IPS-NIHi11 (cell line): ENCODE results near the gene IGFL4.

Source experiments
- DNase-seq: peaks from one replicate; pipeline ENCODE4 v3.0.0; 2012; ENCODE audit warnings: mixed read lengths, low spot score

Gene IGFL4

DNA sequence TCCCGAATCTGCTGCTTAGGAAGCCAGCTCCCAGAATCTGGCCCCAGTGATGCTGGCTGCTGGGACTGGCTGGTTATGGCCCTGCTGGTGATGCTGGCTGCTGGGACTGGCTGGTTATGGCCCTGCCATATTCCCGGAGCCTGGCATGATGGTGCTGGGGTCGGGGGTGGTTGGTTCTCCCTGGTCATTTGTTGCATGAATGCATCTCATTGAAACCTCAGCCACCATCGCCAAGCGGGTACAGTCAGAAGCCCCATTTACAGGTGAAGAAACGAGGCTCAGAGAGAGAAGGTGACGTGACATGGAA is 20.0 kb downstream of the IGFL4 start:
- DNase-seq, result no peak

DNA sequence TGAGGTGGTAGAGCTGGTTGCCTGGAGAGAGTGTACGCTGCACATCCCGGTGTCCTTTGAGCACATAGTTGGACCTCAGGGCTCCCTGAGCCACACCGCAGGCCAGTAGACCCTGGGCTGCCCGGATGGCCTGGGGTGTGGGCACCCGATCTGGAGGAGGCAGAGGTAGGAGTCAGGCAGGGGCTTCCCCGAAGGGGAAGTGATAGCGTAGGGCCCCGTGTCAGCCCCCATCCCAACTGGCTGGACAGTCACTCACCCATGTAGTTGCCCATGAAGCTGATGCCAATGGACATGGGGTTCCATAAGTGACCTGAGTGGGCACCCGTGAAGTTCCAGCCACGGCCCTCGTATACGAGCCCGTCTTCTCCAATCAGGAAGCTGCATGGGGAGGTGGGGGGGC is 21.5 kb downstream of the IGFL4 start:
- no peak for DNase-seq

DNA sequence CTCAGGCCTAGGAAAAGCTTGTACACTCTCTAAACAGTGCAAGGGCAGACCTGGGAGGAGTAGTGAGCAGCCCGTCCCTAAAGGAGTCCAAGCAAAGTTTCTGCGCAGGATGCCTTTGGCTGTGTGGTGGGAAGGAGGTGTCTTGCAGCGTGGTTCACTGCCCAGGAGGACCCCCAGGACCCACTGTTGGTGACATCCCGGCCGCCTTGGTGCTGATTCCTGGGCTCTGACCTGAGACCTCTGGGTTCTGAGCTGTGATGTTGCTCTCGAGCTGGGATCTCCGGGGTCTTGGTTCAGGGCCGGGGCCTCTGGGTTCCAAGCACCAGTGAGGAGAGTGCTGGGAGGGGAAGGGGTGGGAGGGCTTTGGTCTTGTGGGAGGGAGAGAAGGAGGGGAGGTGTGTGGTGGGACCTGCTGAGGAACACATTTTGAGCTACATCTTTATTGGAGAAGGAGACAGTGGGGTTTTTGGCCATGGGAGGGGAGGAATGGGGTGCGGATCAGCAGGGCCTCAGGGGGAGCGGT is 22.0 kb downstream of the IGFL4 start:
- DNase-seq, result no peak

DNA sequence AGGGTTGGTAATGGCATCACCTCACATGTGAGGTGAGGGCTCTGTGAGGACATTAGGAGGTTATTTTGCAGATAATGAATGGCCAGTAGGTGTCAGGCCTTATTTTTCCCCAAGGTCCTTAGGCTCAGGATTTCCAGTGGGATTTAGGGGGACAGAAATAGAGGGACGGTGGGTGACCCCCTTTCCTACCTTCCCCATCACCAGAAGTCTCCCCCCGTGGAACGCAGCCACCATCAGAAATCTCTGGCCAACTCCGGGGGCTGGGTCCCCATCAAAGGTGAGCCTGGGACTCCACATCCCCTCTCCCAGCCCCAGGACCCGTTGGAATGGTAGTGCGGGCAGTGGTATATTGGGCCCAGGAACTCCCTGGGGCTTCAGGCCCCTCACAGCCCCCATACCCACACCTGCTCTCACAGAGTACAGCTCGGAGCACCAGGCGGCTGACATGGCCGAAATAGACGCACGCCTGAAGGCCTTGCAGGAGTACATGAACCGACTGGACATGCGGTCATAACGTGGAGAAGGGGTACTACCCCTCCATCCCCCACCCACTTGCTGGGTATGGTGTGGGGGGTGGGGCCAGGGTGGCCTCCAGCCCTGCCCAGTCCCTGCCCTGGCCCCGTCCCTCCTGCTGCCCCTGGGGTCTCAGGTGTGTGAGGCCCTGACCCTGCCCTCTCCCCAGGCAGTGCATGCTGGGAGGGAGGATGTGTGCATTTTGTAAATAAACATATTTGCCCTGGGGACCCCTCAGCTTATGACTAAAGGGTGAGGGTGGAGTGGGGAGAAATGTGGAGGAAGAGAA is 22.7 kb downstream of the IGFL4 start:
- no peak for DNase-seq

DNA sequence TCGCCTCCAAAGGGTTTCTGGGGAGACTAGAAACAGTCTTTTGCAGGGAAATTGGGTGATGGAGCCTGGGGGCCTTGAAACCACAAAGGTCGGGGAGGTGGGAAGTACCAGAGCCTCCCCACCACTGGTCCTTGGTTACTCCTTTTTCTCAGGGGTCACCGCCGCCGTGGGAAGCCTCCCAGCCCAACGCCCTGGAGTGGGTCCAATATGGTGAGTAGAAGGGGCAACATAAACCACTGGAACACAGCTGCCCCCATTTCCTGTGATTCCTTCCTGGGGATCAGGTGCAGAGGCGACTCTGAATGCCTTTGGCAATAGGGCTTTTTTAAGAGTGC is 23.7 kb downstream of the IGFL4 start:
- no peak for DNase-seq

DNA sequence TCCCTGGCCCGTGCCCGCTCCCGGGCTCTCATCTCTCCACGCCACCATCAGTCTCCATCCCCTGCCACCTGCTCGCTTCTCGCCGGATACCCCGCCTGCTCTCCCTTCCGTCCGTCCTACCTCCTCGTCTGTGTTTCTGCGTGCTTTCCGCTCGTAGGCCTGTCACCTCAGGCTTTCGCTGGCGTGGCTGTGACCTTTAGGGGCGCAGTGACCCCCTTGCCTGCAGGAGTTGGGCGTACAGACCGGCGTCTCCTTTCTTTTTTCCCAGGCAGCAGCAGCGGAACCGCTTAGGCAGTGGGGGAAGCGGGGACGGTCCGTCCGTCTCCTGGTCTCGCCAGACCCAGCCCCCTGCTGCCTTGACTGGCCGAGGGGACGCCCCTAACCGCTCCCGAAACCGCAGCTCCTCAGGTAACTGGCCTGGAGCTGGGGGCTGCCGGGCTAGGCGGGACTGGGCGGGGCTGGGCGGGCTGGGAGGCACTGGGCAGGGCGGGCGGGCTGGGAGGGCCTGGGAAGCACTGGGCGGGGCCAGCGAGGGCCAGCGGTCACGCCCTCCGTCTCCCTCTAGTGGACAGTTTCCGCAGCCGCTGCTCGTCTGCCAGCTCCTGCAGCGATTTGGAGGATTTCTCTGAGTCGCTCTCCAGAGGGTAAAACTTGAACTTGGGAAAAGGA is 24.2 kb downstream of the IGFL4 start:
- DNase-seq, result peak; percentile 93

DNA sequence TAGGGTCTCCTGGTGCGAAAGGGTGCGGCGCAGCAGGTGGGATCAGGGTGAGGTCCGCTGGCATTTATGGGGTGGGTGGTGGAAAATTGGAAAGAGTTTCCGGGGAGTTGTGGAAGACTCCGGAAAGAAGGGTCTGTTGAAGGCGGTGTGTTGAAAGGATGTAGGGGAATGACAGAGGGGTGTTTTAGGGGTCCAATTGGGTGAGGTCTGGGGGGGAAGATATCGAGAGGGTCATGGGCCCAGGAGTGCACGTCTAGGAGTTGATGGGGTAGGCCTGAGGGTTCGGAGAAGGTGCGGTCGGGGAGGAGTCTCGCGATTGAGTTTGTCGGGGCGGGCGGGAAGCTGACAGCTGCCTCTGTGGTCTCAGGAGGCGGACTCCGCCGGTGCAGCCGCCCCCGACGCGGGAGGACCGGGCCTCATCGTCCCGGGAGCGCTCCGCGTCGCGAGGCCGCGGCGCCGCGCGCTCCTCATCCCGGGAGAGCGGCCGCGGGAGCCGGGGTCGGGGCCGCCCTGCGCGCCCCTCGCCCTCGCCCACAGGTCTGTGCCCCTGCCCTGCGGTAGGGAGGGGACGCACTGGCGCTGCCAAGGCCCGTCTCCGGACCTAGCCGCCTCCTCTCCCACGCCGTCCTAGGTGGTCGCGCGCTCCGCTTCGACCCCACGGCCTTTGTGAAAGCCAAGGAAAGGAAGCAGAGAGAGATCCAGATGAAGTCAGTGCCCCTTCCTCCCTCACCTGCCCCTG is 24.9 kb downstream of the IGFL4 start:
- peak; percentile 19 for DNase-seq

DNA sequence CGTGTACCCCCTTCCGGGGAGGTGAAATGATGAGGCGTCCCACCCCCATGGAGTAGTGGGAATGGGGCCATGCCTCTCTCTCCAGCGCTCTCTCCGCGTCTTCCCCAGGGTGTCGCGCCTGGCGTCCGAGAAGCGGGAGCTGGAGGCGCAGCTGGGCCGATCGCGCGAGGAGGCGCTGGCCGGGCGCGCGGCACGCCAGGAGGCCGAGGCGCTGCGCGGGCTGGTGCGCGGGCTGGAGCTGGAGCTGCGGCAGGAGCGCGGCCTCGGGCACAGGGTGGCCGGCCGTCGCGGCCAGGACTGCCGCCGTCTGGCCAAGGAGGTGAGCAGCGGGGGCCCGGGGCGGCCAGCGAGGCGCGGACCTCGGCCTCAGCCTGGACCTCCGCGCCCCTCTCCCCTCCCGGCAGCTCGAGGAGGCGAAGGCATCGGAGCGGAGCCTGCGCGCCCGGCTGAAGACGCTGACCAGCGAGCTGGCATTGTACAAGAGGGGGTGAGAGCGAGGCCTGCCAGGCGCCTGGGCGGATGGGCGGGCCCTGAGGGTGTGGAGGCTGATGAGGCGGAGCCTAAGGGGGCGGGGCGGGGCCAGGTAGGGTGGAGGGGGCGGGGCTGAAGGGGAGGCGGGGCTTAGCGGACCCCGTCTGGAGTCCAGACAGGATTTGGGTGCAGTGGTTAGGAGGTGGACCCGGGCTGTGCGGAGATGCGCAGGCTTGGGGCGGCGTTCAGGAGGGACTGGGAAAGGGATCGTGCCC is 25.7 kb downstream of the IGFL4 start:
- peak; percentile 91 for DNase-seq

DNA sequence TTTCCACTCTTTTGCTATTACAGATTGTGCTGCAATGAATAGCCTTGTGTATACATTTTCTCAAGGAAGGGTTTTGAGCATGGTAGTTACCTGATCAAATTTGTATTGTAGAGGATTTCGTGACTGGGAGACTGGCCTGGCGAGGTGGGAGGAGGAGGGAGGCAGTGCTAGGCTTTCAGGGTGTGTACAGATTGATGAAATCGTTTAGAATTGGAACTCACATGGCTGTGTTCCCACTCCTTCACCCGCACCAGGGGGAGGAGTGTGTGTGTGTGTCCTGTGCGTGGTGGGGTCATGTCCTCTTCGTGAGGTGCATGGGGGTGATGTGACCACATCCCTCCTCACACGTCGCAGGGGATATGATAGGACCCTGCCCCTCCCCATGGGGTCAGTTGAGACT is 26.3 kb downstream of the IGFL4 start:
- no peak for DNase-seq

DNA sequence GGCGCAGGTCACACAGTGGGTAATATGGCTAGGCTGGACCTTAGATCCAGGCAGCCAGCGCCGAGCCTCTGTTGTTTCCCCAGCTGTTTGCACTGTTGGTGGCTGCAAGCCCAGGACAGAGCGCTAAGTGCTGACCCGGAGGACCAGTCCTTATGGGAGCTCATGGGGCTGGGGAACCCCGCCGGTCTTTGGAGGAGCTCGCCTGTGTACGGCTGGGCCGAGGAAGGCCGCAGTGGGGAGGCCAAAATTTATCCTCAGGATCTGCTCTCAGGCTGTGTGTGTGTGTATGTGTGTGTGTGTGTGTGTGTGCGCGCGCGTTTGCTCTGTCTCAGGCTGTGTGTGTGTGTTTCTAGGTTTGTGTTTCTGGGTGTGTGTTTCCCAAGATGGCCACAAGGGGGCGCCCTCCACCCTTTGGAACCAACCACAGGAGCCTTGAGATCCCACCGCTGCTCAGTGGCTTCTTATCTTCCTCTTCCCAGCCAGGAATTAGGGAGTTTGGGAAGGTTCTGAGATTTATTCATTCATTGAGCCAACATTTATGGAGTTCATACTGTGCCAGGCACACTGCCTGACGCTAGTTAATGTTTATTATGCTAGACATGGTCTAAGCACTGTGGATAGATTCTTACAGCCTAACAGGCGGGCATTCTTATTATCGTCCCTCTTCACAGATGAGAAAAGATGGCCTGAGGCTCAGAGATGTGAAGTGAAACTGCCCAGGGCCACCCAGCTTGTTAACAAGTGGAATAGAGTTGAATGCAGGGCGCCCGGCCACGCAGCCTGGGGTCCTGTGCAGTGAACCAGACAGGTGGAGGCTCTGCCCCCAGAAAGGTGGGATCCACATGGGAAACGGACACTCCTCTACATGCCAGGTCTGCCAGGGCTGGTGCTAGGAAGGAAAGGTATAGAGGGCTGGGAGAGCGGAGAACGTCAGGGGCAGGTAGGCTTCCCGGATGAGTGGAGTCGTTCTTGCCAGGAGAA is 31.0 kb downstream of the IGFL4 start:
- DNase-seq, result peak; percentile 73

DNA sequence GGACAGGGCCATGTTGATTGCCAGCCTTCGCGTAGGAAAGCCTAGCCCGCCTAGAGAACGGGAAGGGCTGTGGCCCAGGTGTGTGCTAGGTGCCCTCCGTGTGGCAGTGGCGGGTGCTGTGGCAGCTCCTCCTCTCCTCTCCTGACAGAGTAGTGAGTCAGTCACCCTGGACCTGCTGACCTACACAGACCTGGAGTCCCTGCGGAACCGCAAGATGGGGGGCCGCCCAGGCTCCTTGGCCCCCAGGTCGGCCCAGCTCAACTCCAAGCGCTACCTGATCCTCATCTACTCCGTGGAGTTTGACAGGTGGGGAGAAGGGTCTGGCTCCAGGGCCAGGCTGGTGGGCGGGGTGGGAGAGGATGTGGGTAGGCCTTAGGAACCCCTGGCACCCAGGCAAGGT is 34.4 kb downstream of the IGFL4 start:
- DNase-seq, result no peak

DNA sequence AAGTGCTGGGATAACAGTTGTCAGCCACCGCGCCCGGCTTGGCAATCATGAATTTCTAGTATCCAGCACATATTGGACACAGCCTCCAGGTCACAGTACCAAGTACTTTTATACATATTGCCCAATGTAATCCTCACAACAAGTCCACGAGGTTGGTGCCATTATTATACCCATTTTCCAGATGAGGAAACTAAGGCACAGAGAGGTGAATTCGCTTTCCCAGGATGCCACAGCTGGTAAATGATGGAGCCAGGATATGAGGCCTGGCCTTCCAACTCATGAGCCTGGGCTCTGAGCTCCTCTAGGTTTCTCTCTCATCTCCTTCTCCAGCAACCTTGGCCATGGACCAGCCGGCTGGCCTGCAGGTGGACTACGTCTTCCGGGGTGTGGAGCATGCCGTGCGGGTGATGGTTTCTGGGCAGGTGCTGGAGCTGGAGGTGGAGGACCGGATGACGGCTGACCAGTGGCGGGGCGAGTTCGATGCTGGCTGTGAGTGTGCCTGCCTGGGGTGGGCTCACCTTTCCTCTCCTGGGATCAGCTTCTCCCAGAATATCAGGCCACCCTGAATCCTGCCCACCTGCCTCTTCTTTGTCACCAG is 38.0 kb downstream of the IGFL4 start:
- no peak for DNase-seq

DNA sequence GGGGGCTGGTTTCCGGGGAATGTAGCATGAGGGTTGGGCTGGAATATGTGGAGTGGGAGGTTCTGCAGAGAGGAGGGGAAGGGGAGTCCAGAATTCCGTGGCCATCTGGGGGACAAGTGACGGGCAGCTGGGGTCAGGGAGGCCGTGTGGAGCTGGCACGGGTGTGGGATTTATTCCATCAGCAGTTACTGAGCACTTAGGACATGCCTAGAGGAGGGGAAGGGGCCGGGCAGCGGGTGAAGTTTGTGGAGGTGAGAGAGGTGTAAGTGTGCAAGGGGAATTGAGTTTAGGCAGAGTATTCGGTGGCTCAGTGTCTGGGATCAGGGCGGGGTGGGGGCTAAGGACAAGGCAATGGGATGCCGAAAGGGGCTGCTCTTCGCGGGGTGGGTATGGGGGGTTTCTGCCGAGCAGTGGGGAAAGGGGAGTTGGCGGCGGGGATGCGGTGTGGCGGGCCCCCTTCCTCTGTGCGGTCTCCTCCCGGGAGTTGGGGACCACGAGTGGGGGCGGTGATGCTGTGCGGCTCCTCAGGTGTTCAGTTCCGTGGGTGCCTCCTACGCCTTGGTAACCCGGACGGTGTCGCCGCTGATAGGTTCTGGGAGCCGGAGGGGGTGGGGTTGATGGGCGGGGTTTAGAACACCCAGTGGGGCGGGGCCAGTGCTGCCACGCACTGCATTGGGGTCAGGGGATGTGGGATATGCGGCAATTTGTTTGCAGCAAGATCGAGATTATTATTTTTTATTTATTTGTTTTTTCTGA is 40.1 kb downstream of the IGFL4 start:
- peak; percentile 91 for DNase-seq

DNA sequence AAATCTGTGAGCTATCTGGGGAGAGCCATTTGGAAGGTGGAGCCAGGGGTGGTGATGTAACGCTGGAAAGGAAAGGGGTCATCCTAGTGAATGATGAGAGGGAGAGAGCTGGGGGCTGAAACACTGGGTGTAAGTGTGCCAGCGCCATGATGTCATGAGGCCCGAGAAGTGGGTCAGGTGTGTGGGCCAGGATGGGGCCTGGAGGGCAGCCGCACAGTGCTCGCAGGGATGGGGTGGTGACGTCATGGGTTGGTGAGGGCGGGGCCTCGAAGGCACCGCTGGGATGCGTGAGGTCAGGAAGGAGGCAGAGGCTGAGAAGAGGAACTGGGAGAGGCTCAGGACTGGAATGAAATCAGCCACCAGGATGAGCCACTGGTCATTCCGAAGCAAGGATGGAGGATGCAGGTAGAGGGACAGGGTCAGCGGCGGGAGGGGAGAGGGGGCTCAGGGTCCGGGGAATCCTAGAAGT is 41.1 kb downstream of the IGFL4 start:
- DNase-seq, result peak; percentile 64

DNA sequence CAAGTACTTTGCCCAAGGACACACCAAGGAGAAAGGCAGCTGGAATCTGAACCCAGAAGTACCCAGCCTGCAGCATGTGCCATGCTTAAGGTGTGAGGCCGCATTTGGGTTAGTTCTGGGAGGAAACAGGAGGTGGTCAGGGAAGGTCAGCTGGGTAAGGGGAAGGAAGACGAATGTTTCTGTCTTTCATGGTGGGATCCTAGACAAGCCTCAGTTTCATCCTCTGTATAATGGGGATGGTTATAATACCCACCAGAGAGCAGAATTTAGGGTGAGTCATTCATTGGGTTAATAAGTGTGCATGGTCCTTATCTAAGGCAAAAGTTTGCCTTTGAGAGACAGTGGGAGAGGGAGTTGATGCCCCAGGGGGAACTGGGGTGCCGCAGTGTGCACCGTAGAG is 42.0 kb downstream of the IGFL4 start:
- DNase-seq, result no peak

DNA sequence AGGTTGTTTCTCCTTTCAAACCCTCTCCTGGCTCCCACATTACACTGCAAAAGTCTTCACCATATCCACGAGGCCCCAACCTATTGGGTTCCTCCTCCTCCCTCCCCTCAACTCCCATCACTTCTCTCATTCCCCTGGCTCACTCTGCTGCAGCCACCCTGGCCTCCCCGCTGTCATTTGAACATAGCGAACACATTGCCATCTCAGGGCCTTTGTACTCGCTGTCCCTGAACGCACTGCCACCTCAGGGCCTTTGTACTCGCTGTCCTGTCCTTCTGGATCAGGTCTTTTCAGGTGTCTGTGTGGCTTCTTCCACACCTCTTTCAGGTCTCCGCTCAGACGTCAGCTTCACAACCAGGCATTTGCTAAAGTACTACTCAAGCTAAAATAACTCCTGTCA is 43.9 kb downstream of the IGFL4 start:
- no peak for DNase-seq

DNA sequence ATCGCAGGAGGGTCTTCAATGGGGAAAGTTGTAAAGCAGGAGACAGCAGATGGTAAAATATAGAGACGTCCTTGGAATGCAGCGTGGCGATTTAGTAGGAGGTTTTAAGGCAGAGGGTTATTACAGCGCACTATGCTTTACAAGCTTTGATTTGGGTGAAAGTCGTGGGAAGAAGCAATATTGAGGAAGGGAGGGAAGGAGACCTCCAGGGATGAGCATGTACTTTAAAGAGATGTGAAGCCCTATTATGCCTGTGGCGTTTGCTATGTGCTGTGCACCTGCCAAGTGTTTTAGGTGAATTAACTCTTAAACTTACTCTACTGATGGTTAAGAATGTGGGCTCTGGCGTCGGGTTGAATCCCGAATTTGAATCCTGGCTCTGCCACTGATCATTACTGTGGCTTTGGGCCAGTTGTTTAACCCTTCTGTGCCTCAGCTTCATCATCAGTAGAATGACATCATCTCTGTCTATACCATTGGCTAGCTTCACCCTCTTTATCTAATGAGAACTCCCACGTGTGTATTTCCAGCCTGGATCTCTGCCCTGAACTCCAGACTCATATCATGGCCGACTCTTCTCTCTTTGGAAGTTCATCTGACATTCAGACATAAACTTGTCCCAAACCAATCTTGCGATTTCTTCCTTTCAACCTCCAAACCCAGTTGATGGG is 45.0 kb downstream of the IGFL4 start:
- DNase-seq, result no peak

DNA sequence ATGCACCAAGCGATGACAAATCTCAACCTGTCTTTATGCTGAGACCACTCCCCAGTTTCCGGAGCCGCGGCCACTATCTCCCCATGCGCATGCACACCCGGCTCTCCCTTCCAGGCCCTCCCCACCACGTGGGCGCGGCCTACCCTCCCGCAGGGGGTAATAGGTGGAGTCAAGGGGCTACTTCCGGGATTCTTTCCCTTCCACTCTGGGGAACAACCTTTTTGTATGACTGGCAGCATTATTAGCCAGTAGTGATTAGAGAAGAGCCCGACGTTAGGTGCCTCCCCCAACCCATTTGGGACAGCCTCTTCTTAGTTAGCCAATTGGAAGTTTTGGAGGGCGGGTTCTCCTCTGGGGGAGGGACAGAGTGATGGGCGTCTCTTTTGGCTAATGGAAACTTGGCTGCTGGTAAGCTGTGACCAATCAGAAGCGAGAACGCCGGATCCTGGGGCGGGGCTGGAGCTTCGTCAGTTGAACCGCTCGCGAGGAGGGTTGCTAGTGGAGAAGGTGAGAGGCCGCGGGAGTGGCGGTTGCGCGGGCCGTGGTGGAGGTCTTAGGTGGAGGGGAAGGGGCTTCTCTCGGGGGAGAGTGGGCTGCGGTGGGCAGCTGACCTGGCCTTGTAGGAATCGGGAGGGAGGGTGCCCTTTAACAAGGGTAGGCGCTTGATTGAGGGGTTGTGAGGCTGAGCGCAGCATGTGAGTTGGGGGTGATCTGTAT is 45.6 kb downstream of the IGFL4 start, which contains the start of gene CCDC61:
Gene CCDC61, plus strand, starts transcription at position 470 of the 717 bp plus-strand sequence. CDS start 7,552 bp downstream, outside the sequence.
- DNase-seq, result peak; percentile 94
